GM19397 (cell line): ENCODE data around the gene TRRAP.
"Not testable (repeated sequence)": the region's sequence is repeated elsewhere in the genome, so short reads cannot be mapped to it uniquely, and the experiment has no call there.

Experiments
- ATAC-seq: cut with Tn5 transposase; IDR thresholded peaks from one replicate; pipeline ENCODE4 v1.9.1; 2021; ENCODE audit warnings: mild to moderate bottlenecking, moderate library complexity; ENCODE audit not compliant: unreplicated experiment

The TRRAP gene

DNA sequence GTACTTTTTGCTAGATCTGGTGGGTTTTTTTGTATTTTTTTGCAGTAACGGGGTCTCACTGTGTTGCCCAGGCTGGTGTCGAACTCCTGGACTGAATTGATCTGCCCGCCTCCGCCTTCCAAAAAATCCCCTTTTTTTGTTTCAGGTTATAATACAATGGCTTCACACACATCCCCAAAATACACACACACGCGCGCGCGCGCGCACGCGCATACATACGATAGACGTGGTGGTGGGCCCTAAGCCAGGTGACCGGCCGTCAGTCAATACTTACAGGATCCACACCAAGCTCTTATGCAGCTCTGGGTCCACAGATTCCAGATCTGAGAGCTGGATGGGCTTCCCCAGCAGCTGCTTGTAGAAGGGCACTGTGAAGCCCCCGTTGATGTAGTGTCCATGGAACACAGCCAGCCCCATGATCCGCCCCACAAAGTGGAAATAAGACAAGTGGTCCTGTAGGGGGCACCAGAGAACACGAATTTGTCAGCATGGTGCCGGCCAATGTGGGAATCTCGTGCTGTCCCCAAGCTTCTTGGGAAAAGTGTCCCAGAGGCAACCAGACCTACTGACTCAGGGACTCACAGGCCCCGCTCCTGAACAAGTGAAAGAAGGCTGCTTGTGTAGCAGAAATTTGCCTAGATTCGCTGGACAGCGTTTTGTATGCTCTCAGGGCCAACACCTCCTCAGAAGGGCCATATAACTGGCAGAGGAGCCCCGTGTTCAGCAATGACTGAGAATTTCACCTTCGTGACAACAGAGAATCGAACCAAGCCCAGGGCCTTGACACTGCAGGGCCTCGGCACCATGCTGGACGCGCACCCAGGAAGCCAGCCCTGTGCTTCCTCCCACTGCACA is 162.0 kb downstream of the TRRAP start:
- ATAC-seq = no peak

DNA sequence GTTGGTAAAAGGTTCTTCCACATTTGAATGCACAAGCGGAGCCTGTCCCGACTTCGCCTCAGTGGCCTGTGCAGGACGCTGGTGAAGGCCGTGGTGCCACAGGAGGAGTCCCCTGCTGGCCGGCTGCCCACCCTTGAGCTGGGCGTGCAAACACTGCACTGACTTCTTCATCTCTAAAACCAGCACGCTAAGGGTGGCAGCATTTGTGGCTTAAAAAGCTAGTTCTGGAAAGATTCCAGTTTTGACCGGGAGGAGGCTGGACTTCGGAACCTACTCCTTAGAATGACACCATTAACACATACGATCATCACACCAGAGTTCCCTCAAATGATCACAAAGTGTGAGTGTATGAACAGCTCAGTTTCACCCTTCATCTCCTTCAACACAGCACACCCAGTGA is 163.2 kb downstream of the TRRAP start:
- ATAC-seq = no peak

GRCh38 chr7:99042957-99043356 is 164.6 kb downstream of the TRRAP start:
- no peak for ATAC-seq

DNA sequence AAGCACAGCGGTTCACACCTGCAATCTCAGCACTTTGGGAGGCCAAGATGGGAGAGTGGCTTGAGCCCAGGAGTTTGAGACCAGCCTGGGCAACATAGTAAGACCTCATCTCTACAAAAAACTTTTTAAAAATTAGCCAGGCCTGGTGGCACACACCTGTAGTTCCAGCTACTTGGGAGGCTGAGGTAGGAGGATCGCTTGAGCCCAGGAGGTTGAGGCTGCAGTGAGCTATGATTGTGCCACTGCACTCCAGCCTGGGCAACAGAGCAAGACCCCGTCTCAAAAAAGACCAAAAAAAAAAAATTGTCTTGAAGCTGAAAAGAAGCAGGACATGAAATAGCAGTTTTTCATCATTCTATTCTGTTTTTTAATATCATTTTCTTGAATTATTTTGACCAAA is 166.5 kb downstream of the TRRAP start:
- not testable (repeated sequence) for ATAC-seq

DNA sequence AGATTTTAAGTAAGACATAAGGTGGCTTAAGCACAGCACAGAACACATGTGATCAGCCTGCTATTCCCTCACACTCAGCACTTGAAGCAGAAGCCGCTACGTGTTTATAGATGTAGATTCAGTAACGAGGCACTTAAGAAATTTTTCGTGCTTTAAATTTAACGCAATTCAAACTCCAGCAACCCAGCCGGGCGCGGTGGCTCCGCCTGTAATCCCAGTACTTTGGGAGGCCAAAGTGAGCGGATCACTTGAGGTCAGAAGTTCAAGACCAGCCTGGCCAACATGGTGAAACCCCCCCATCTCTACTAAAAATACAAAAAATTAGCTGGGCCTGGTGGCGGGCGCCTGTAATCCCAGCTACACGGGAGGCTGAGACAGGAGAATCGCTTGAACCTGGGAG is 167.9 kb downstream of the TRRAP start:
- not testable (repeated sequence) for ATAC-seq

- no peak for ATAC-seq
Observed at GRCh38 chr7:99046722-99047121, 168.4 kb downstream of the TRRAP start.

DNA sequence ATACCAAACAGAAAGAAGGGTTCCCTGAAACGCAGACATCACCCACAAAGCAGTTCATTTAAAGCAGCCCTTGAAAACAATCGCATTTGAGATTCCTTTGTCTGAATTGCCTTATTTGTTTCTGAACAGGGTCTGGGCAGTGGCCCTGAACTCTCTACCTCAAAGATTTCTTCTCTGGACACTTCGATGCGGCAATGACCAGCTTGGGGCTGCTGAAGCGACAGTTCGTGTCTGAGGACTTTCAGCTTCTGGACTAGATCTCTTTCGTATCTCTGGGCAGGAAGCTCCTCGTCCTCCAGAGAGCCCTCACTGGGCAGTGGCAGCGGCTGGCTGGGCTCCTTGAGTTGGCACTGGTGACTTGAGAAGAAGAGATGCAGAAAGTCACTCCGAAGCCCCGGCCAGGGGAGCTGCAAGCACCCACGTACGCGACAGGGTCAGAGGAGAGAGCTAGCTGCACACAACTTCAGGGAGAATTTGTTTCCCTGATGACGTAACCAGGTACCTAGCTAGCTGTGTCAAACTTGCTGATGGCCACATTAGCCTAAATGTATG is 169.3 kb downstream of the TRRAP start:
- ATAC-seq = no peak

DNA sequence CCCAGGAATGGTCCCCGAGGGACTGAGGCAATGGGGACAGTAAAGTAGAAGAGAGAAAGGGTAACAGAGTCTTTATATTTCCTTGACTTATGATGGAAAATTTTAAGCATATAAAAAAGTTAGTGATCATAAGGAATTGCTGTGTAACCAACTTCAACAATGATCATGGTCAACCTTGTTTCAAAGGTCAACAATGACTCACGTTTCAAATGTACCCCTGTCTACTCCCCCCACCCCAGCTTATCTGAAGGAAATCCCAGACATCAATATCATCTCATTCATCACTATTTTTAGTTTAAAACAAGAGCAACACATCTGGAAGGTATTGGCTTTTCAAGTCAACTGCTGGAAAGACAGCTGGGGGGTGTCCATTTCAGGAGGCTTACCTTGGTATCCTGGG is 172.6 kb downstream of the TRRAP start:
- no peak for ATAC-seq

DNA sequence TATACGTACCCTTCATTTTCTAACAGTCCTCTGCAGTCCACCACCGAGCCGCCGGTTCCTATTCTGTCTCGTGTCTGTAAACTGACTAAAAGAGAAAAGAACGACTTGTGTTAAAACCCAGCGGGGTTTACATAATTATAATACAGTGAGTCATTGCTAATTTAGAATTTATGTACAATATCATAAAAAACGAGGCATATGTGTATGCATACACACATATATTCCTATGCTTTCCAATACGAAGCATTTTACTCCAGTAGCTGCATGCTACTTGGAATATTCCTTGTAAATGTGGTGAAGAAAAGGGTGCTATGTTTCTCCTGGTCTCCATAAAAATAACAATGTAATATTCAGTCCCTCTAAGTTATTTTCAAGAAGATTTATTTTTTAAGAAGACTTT is 176.4 kb downstream of the TRRAP start:
- ATAC-seq = no peak

GRCh38 chr7:99061001-99061776 is 182.9 kb downstream of the TRRAP start:
- no peak for ATAC-seq
